Suppressor macrophage (primary cell): Measurements from ENCODE around the gene CPLX3.

Source experiments
- DNase-seq, 4 experiments: peaks; one replicate each; pipeline ENCODE4 v3.0.0-alpha.2; 2020 to 2022

The CPLX3 gene

DNA sequence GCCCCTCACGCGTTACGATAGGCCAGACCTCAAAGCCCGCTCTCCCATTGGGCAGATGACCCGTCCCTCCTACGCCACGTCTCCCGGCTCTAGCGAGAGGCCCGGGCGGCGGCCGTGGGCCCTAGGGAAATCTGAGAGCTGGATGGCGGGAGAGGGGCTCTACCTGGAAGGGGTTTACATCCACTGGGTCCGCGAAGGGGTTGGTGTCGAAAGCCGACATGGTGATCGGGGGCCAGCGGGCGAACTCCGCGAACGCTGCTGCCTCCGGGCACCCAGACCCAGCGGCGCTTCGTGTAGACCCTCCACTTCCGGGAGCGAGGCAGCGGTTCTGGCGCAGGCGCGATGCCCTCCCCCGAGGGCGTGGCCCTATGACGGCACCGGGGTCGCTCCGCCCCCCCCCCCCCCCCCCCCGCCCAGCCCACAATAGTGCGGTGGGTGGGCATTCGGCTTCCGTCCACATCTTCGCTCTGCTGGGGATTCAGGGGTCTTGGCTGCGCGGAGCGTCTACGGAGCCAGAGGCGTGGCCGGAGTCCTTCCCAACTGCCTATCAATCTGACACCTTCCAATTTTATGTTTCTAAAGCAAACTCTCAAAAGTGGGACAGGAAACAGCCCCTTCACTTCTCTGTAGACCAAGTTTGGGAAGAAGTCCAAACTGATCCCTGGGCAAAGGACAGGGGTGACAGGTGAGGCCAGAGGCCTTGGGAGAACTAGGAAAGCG, 46.8 kb downstream of the CPLX3 start, which contains the start of gene SCAMP2:
Gene SCAMP2, minus strand, starts transcription at position 330 of the 720 bp plus-strand sequence. Its CDS starts 110 bp downstream, at position 220.
- DNase-seq, result peak; percentile 94 to 98 (median 96)

GRCh38 chr15:74873756-74874424, 47.5 kb downstream of the CPLX3 start:
- DNase-seq, result peak in 3 of 4 experiments; percentile 43 to 61 (median 55)

GRCh38 chr15:74878273-74878672, 51.8 kb downstream of the CPLX3 start:
- no peak for DNase-seq
